ENCODE measurements around the gene ERFE.

DNA sequence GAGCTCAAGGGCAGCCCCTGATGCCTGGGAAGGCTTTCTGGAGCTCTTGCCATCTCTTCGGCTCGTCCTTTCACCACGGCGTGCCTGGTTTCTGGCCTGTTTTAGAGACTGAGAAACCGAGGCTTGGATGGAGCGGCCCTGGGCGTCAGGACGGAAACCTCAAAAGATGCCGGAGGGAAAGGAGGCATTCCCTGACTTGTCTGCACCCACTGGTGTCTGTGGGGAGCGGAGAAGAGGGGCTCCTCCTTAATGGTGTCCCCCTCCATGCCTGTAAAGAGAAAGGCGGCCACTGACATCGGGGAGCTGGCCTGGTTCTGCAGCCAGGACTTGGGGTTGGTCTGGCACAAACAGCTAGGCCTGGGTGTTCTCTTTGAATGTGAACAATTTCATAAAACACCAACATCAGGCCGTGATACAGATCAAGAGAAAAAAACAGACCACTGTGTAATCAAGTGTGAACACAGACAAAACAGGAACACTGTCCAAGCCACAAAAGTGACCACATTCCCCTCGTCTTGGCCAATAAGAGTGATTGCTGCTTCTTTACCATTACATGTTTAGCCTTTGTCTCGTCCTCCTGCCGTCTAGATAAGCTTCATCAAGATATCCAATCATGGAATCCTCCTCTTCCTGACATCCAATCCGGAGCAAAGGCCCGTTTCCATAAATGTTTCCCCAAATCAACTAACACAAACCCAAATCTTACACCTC lies 45.4 kb downstream of the ERFE start:
- TF ChIP-seq, protein P1, sequence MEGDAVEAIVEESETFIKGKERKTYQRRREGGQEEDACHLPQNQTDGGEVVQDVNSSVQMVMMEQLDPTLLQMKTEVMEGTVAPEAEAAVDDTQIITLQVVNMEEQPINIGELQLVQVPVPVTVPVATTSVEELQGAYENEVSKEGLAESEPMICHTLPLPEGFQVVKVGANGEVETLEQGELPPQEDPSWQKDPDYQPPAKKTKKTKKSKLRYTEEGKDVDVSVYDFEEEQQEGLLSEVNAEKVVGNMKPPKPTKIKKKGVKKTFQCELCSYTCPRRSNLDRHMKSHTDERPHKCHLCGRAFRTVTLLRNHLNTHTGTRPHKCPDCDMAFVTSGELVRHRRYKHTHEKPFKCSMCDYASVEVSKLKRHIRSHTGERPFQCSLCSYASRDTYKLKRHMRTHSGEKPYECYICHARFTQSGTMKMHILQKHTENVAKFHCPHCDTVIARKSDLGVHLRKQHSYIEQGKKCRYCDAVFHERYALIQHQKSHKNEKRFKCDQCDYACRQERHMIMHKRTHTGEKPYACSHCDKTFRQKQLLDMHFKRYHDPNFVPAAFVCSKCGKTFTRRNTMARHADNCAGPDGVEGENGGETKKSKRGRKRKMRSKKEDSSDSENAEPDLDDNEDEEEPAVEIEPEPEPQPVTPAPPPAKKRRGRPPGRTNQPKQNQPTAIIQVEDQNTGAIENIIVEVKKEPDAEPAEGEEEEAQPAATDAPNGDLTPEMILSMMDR (IDR thresholded peaks at IDR 0.05; ENCODE audit: low read length), result no peak
- no peak for TF ChIP-seq EZH2 (IDR thresholded peaks at IDR 0.05; ENCODE audit: borderline replicate concordance, low read length)
